KG1 (cell line): ENCODE data around the gene P2RY6.
A peak's percentile ranks its signal among the peaks of the same experiment; 100 is the strongest.

Experiments used
- DNase-seq: peaks from one replicate; lab custom pipeline; 2025; lab: John Stamatoyannopoulos, UW

P2RY6 gene

DNA sequence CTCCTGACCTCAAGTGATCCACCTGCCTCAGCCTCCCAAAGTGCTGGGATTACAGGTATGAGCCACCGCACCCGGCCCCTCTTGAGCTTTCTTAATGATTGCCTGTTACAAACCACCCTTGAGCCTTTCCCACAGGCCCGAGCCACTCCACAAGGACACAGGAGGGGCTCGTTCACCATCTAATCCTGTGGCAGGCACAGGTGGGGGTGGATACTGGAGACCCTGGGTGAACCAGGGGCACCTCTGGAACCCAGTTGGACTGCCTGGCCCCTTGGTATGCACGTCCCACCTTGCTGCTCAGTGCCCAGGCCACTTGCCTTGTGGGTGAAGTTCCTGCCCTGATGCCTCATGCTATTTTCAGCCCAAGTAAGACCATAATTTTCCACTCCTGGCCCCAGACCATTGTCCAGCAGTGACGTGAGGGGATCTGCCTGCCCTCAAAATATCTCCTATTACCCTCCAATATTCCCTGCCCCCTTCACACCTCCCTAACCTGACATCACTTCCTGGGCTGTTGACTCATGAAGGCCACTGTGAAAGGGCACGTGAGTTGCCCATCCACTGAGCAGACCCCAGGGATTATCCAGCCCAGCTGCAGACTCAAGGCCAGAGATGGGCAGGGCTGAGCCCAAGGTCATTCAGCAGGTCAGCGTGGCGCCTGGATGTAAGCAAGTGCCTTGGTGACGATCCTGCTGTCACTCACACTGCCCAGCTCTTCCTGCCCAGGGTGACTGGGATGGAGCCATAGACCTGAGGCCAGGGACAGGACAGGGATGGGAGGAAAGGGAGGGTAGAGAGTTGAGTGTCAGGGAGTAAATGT lies 34.5 kb upstream of the P2RY6 start:
- DNase-seq = no peak

DNA sequence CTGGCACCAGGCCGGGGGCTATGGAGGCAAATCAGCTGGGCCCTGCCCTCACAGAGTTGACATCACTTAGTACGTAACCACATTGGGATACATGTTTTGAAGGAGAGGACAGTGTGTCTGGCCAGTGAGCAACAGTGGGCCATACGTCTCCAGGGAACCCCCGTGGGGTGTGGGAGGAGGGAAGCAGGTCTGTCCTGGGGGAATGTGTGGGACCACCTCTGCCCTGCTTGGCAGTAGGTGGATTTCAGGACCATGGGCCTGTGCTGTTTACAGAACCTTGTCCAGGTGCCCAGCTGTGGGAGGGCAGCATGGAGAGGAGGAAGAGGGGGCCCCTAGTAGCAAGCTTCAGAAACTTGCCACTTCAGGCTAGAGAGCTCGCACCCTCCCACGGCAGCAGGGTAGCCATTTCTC lies 33.0 kb upstream of the P2RY6 start:
- DNase-seq = no peak

DNA sequence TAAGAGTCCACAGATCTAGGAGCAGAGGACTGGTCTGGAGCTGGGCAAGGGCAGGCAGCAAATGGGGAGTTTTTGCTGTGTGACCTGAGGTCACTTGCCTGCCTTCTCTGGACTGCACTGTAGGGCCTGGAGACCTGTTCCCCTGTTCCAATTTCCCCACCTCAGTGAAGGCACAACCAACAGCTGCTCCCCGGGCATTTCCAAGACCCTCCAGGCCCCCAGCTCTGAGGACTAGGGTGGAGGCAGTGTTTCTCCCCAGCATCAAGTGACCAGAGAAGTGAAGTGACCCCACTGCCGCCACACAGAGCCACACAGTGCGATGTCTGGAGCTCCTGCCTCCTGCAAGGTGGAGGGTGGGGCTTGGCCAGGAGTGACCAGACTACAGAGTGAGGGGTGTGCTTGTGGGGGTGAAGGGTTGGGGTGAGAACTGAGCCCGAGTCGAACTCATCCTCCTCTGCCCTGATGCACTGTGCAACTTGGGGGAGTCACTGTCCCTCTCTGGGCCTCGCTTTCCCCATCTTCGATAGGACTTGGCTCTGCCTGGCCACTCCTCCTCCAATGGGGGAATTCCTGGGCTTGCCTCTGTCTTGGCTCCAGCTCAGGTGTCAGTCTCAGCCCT lies 32.5 kb upstream of the P2RY6 start:
- DNase-seq = no peak

DNA sequence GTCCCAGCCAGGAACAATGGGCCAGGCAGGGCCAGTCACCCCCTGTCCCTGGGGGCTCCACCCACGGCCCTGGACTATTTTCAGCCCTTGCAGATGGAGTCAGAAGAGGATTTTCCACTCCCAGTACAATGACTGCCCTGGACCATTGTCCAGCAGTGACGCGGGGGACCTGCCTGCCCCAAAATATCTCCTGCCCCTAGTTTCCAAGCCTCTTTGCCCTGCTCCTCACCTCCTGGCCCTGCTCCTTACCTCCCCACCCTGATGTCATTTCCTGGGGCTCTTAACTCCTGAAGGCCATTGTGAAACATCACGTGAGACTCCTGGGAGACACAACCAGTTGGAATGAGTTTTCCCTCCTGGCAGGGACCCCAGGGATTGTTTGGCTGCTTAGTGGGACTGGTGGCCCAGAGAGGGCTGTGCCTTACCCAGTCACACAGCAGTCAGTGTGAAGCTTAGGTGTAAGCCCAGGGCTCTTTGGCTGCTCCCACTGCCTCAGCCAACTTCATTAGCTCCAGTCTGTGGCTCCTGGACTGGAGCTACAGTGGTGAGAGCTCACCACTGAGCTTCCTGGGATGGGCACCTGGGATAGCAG lies 31.9 kb upstream of the P2RY6 start:
- DNase-seq = no peak

DNA sequence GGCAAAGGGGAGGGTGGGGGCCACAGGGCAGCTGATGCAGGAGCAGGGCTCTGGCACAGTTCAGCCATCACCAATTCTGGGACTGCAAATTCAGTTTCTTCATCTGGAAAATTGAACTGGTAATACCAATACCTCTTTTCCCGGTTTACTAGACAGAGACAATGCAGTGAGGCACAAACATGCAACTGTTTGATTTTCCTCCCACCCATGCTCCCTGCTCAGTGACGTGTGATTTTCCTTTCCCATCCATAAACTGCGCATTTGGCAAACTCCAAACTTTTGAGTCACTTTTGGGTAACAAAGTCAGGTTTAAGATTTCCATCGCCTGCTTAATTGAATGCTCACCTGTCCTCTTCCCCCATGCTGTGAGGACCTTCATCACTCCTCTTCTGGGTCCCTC lies 30.8 kb upstream of the P2RY6 start:
- no peak for DNase-seq

DNA sequence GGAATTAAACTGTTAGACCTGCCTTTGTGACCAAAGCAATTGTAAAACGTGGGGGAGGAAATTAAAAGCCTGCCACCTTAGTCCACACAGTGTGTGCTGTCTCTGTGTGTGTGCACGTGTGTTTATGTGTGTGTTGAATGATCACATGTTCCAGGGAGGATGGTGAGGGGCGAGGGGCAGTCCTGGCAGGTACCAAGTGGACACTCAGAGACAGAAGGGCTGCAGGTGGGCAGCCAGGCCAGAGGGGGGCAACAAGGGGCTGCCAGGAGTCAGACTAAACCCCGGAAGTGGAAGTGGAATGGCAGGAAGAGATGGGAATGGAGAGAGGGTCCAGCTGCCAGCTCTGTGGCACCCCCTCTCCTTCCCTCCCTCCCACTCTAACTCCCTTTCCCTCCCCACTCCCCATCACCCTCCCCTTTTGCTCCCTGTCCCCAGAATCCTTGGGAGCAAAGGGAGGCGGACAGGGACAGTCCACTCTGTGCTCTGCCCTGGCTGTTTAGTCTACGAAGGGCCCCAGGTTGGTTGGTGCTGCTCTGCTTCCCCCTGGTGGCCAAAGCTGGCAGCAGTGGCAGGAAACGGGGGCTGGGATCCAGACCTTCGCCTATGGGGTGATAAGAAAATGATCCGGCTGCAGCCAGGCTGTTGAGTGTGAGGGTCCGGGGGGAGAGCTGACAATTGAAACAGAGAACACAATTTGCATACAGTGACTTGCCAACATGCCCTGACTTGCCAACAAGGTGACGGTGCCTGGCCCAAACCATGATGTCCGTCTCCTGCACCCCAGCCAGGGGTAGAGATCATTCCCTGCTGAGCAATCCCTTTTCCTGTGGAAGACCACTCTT lies 29.7 kb upstream of the P2RY6 start:
- DNase-seq = peak; percentile 58

DNA sequence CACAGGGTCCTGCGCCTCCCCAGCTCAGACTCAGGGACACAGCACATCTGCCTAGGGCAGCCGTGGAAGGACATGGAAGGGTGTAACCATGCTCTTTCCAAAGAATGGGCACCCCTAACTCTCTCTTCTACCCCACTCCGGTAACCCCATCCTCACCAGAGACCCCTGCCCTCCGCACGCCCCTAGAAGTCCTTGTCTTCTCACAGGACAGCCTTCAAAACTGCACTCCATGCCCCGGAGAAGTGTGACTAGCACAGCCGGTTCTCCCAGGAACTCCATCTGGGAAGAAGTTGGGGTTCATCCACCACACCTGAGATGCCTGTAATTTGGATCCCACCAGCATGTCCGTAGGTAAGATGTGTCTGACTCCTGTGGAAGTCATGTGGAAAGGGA lies 29.0 kb upstream of the P2RY6 start:
- no peak for DNase-seq

DNA sequence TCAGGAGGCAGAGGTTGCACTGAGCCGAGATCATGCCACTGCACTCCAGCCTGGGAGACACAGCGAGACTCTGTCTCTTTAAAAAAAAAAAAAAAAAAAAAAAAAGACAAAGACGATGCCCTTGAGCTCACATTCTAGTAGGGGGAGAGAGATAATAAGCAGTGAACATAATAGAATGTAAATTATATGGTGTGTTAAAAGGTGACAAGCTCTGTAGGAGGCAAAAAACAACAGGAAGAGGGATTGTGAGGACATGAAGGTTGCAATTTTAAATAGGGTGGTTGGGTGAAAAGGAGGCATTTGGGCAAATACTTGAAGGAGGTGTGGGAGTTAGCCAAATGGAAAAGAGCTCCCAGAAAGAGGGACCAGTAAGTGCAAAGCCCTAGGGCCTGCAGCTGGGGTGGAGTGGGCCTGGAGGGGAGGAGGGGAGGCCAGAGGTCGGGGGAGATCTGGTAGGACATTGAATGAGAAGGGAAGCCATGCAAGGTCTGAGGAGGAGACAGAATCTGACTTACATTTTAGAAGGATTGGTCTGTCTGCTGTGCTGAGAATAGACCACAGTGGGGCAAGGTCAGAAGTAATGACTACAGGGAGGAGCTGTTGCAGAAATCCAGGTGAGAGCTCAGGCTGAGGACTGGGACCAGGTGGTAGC lies 27.4 kb upstream of the P2RY6 start:
- no peak for DNase-seq

DNA sequence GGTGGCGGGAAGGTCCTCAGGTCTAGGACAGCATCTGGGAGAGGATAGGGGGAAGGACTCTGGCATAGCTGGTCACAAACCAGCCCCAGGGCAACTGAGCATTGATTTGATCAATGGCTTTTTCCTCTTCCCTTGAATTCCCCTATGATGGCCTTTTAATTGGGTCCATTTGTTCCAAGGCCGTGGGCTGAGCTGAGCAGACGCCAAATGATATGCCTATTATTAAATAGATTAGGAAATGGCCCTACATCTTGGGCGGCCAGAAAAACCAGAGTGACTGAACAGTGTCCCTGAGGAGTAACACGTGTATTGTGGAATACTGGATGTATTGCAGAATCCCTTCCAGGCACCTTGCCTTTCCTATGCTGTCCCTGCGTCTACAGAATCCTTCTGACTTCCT lies 26.7 kb upstream of the P2RY6 start:
- DNase-seq = no peak

DNA sequence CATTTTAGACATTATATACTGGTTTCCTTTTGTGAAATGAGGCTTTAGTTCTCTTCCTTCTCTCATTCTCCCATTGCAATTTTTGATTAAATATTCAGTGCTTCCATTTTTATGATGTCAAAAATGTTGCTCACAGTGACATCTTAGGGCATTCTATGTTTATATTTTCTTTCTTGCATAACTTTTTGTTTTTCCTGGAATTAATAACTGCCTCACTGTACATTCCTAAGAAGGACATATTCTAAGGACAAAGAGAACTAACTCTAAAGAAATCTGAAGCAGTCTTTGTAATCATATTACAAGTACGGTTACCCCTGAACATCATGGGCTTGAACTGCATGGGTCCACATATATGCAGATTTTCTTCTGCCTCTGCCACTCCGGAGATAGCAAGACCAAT lies 25.8 kb upstream of the P2RY6 start:
- DNase-seq = no peak

DNA sequence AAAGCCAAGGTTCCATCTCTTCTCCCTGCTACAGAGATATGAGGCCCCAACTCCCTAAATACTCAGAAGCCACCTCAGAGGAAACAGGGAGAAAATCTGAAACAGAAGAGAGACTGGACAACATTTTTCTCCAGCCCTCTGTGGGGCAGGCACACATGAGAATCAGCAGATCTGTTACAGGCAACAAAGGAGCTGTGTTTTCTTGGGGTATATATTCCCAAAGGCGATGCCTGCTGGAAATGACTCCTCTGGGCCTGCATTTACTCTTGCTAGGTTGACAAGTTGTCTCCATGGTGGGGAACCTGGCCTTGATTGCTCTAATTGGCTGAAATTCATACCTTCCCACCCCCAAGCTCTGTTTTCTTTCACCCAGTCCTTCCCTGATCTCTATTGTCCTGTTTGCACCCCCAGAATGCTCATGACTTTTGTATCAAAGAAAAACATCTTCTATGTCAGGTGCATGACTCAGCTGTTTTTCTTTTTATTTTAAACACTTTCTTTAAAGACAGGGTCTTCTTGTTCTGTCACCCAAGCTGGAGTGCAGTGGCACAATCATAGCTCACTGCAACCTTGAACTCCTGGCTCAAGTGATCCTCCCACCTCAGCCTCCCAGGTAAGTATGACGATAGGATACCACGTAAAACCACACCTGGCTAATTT lies 23.5 kb upstream of the P2RY6 start:
- DNase-seq = no peak

DNA sequence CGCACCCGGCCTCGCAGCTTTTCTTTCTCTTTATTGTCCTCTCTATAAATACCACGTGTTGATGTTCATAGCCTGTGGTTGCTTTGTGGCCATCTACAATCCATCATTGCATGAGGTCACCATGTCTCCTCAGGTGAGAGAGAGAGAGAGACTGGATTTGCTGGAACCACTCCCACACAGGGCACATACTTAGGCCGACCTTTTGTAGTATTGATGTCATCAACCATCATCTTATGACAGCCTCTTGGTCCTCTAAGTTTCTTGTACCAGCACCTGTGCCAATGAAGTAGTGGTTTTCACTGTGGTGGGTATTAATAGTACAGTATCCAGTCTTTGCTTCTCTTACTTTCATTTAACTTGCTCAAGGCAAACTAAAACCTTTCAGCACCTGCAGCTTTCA lies 22.8 kb upstream of the P2RY6 start:
- DNase-seq = no peak

DNA sequence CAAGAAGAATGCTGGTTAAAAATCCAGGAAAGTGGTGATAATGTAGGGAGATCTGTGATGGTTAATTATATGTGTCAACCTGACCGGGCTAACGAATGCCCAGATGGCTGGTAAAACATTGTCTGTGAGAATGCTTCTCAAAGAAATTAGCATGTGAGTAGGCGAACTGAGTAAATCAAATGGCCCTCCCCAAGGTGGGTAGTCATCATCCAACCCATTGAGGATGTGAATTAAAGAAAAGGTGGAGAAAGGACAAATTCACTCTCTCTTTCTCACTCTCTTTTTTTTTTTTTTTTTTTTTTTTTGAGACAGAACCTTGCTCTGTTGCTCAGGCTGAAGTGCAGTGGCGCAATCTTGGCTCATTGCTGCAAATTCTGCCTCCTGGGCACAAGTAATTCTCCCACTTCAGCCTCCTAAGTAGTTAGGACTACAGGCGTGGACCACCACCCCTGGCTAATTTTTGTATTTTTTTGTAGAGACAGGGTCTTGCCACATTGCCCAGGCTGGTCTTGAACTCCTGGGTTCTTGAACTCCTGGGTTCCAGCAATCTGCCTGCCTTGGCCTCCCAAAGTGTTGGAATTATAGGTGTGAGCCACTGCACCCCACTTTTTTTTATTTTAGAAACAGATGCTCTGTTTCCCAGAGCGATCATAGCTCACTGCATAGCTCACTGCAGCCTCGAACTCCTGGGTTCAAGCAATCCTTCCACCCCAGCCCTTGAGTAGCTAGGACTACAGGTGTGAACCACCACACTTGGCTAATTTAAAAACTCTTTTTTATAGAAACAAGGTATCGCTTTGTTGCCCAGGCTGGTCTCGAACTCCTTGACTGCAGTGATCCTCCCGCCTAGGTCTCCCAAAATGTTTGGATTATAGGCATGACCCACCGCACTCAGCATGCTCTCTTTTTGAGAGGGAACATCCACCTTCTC lies 22.0 kb upstream of the P2RY6 start:
- no peak for DNase-seq

DNA sequence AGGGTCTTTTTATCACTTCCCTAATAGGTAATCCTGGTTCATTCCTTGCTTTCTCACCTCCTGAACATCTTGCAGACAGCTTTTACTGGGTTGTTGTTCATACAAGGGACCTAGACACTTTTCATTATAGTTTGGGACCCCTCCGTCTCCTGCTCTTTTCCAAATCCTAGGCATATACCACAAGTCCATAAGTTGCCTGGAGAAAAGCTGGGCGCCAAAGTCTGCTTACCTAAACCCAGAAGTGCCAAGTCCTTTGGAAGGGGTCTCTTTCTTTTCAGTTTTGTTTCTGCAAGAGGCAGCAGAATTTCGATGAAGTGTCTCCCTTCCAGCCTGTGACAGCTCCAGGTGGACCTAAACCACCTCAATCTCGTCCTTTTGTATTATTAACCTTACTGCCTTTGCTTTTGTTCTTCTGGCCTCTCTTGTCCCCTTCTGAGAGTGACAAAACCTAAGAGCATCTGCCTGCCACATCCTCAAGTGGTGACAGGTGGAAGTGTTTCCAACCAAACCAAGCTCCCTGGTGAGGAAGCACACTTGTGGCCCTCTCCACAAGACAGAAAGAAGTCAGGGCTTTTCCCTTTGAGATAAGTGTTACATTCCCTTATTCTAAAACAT lies 19.5 kb upstream of the P2RY6 start:
- no peak for DNase-seq

DNA sequence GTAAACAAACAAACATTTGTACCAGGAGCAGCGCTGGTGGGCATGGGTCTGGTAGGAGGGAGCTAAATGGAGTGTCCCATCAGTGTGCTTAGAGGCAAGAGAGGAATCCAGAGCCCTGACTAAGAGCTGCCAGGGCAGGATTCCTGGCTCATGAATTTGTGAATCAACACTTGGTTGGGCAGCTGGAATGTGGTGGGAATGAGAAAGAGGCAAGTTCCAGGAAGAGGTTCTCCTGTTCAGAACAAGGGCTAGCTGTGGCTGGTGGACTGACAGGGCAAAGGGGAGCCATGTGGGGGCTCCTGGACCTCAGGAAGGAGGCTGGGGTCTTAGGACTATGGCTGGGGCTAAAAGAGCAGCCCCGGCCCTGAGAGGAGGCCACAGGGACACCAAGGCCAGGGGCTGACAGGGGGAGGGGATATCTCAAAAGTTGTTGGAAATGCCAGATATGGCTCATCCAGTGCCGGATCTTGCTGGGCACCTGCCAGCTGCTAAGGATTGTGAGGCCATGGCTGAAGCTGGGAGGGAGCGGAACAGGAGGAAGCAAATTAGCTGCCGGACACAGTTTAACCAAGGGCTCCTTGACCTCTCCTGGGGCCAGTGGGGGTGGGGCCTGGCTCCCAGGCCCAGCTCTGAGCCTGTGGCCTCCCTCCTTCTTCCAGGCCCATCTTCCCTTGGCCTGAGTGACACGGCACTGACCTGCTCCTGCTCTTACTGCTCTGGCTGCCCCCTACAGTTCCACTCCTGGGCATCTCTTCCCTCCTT lies 14.6 kb upstream of the P2RY6 start:
- DNase-seq = no peak

DNA sequence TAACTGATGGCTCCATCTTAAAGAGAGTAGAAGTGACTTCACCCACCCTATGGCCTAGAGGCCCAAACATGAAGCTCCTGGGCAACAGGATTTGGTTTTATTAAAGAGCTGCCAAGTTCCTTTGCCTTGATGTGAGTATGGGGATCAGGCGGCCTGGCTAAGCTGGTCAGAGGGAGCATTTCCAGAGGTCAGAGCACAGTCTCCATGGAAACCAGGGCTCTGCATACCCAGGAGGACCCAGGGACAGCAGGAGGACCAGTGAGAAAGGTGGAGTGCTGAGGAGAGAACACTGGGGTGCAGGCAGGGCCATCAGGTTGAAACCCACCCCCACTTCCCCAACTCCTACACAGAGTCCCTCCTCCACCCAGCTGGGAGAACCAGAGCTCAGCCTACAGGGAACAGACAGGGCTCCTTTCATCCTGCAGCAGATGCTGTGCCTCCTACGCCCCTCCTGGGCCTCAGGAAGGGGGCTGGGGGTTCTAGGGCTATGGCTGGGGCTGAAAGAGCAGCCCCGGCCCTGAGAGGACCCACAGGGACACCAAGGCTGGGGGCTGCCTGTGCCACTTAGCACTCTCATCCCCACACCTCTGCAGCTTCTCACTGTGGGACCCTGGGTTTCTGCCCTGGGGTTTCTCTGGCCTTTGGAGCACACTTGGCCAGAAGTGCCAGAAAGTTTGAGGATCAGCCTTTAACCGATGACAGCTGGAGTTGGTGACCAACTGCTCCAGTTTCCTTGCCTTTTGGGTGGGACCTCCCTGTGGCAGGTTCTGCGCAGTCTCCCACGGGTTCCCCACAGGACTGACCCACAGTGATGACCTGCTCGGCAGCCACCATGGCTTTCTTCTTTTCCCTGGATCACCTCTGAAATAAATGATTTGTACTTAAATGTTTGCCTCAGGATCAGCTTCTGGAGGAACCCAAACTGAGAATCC lies 13.8 kb upstream of the P2RY6 start:
- no peak for DNase-seq

DNA sequence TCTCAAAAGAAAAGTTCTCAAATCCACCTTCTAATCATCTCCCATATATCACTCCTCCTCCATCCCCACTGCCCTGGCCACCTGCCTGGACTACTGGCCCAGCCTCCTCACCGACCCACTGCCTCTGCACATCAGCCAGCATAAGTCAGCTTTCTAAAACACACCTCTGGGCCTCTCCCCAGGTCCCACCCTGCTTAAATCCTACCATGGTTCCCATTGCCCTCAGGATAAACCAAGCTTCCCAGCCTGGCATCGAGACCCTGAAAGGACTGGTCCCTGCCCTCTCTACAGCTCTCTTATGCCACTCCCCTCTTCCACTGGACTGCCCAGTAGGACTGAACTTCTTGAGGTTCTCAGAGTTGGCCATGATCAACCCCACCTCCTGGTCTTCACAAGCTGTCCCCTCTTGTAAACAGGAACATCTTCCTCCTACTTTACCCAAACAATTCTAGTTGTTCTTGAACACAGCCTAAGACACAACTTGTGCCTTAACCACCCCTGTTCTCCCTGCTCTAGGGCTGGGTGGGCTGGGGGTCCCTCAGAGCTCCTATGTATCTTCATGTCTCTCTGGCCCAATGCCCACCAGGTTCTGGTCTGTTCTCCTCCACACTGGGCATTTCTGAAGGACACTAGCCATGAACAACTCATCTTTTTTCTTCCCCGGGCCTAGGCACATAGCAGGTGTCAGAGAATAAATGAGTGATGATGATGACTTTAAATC lies 12.6 kb upstream of the P2RY6 start:
- DNase-seq = no peak

DNA sequence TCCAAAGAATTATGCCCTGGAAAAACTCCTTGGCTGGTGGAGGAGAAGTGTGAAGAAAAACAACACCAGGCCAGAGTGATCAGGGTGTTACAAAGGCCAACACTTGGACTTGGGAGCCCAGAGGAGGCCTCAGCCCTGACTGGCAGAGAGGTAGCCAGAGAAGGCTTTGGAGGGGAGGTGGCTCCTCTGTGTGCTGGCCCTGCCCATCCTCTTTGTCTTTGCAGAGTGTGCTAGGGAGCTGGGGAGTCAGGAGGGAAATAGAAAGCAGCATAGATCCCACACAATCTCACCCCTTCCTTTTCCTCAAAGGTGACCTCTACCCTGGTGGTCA lies 12.0 kb upstream of the P2RY6 start:
- DNase-seq = no peak
